Cardiac septum (tissue), 1 donor: ENCODE data around the gene ACSL1. TPM values are rescaled to one million over a fixed set of nuclear protein-coding genes. Genes with fewer than 3 reads are reported as not detected.
"Not testable (repeated sequence)": the region's sequence is repeated elsewhere in the genome, so short reads cannot be mapped to it uniquely, and the experiment has no call there.

Experiments
- DNase-seq: peaks from one replicate; pipeline ENCODE4 v3.0.0-alpha.2; 2020; ENCODE audit warnings: low spot score
- intact Hi-C: fragments of 100-400 bp; cut with DNase I; formaldehyde crosslinking; loops from one replicate; pipeline ENCODE4 v1.14.0; 2022
- total RNA-seq: library from RNA; stranded (reverse); fragmentation: NEBNext Ultra II Directional; extraction: Animal tissue kit (Norgen Biotek cat#: 25700); gene quantifications from one replicate; pipeline ENCODE4 v1.2.1, GENCODE V29; 2021
- donor health status: DM: no; HTN: no; CAD: no.

ACSL1 gene
- total RNA-seq, 1 donor from 2014 or later, result 98.6 TPM

DNA sequence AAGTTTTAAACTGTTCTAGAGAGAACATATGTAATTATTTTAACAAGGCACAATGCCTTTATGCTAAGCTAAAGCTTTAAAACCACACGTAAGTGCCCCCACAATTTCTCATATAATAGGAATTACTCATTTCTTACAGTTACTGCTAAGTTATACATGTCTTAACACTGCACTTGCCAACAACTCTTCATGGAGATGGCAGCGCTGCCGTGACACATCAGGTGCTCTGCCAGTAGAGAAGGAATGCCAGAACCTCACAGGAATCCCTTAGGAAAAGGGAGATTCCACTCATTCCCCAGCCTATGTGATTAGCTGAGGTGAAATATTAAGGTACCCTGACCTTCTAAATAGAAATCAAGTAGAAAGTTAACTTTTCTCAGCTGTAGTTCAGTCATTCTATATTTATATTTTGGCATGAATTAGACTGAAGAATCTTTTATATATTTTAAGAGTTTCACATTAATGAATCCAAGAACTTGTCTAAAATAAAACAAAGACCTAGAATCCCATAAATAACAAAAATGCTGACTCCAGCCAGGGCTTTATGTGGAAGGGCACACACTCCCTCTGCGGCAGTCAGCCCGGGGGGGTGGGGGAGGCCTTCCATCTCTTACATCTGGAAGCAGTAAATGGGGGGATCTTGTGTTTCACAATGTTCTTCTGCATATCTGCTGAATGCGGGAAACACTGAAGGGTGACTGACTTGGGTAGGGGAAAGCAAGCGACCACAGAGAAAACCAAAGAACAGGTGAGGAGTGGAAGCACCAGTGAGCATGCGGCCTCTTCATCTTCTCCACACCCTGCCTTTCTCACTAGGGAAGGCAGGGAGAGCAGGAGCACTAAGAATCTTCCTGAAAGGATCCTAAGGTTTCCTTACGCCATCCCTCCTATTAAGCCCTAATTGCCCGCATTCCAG, 23.7 kb downstream of the ACSL1 start:
- intact Hi-C loops, result no loop called here
- DNase-seq, result no peak

DNA sequence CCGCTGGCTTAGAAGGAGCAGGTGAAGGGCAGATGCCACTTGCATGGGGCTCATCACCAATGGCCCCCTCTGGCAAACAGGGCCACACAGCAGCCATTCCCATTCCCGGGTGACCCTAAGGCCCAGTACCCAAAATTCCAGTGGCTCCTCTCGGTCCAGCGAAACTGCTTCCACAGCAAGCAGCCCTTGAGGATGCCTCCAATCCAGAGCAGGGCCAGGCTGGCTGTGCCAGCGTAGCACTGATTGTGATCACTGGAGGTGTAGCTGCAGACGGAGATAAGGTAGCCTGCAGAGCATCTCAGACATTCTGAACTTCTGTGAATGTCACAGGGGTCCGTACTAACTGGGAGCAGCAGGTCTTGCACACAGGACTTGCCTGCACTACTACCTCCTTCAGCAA, 27.3 kb downstream of the ACSL1 start:
- no peak for DNase-seq
- intact Hi-C loops, result no loop called here

DNA sequence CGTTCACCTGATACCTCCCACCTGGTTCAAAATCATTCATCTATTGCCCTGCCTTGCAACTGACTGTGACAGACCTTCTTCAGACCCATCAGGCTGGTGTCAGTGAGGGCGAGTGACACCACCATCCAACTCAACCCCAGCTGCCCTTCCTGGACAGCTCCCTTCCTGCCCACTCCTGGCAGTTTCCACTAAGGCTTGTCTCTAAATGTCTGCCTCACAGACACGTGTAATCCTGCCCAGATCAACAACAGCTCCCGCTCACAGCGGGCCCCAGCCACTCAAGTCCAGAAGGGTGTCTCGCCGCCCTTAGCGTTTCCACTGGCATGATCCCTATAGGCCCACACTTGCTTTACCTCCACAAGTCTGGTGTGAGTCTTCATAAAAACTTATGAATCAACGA, 28.9 kb downstream of the ACSL1 start:
- no peak for DNase-seq

DNA sequence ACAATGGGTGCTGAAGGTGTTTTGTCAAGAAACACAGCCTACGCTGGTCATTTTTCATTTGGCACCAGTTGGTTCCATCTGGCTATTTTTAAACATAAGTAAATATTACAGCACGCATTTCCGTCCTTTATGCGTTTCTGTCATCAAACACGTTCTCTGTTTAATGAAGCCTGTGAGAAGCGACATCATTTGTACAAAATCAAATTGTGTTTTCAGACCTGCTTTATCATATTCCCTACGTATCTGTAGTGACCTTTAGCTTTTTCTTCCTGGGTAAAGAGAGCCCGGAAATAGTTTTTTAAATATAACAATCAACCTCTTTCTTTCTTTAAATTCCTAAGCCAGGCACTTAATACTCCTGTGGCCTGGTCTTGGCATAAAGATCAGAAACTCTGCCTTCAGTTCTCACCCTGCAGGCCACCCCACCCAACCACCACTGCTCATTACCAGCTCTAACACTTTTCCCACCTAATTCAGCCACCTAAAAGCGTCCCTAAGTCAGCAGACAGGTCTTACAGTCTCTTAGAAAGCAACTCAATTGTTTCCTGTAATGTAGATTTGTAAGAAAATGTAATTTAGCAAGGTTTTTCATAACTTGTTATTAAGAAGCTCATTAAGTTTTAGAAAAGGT, 30.4 kb downstream of the ACSL1 start:
- no peak for DNase-seq
- intact Hi-C loops, result no loop called here

More for the DNA sequence above, 28.9 kb downstream of the ACSL1 start:
- intact Hi-C loops, result no loop called here

DNA sequence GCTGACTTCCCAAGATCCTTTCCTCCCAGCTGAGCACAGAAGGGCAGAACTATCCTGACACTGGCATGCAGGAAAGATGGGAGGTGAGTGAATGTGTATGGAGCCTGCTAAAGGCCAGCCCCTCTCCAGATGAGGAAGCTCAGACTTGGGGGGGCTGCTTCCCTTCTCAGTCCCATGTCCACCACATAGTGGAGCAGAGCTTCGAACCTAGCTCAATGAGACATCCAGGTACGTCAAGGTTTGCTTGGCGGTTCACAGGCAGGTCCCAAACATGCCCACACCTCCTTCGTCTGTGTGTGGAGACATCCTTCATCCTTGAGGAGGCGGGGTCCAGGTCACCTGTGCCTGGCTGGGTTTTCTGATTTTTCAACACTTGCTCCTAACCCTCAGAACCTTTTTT, 31.3 kb downstream of the ACSL1 start:
- intact Hi-C loops, result no loop called here
- no peak for DNase-seq

DNA sequence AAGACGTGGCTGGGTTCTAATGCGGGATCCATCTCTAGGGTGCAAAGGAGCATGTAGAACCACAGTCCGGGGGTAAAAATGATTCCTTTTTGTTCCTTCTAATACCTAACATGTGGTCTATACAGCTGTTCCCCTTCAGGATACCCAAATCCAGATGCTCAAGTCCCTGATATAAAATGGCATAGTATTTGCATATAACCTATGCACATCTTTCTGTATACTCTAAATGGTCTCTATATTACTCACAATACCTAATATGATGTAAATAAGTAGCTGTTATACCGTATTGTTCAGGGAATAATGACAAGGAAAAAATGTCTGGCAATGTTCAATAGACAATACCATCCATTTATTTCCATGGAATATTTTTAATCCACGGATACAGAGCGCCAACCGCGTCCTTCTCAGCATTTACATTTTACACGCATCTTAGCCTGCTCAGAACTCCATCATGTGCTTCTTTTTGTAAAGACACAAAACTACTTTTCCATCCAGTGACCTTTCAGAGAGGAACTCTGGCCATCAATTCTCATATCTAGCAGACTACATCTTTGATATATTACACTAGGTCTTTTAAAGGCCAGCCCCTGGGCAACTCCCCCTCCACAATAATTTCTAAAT, 31.9 kb downstream of the ACSL1 start:
- intact Hi-C loops, result no loop called here
- DNase-seq, result no peak

DNA sequence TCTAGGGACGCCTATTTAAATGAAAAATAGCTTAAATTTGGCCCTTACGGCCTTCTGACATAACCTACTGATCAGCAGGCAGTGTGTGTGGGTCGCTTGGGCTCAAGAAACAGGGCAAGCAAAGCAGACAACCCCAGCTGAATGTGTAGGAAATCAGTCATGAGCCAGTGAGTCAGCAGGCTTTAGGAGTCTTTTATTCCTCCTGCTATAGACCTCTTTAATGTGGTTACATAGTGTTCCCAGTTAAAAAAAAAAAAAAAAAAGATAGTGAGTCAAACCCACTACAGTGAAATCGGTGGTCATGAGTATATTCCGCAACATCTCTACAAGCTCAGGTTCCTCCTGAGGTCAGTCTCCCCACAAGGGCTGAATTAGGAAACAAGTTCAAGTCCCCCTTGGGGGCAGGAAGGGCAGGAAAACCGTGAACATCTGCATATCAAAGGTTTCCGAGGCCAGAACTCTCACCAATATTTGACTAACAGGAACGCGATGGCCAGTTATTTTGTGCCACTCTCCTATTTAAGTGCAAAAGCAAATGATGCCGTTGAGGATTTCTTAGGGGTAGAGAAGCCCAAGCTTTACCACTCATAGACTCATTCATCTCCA, 32.7 kb downstream of the ACSL1 start:
- no peak for DNase-seq
- intact Hi-C loops, result no loop called here

DNA sequence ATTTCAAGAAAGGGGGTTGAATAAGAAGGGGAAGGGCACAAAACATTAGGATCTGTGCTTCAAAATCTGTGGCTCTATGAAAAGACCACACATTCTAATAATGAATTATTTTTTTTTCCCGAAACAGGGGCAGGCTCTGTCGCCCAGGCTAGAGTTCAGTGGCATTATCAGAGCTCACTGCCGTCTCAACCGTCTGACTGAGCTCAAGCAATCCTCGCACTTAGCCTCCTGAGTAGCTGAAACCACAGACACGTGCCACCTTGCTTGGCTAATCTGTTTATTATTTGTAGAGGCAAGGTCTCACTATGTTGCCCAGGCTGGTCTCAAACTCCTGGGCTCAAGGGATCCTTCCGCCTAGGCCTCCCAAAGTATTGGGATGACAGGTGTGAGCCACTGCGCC, 33.4 kb downstream of the ACSL1 start:
- DNase-seq, result no peak

DNA sequence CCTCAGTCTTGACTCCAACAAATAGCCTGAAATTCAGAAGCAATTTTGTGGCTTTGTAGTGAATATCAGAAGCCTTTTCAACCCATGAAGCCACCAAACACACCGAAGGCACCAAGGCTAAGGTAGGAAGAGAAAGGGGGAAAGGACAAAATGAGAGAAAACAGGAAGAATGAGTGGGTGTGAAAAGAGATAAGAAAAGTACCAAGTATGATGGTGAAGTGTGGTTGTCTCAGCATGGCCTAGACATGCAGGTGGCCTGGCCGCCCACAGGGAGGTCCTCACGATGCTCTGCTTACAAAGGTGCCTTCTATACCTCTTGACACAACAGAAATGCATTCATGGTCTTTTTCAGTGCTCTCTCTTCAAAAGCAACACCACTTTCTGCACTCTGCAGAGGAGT, 34.9 kb downstream of the ACSL1 start:
- intact Hi-C loops, result no loop called here
- DNase-seq, result no peak

More for the DNA sequence above, 33.4 kb downstream of the ACSL1 start:
- intact Hi-C loops, result no loop called here

DNA sequence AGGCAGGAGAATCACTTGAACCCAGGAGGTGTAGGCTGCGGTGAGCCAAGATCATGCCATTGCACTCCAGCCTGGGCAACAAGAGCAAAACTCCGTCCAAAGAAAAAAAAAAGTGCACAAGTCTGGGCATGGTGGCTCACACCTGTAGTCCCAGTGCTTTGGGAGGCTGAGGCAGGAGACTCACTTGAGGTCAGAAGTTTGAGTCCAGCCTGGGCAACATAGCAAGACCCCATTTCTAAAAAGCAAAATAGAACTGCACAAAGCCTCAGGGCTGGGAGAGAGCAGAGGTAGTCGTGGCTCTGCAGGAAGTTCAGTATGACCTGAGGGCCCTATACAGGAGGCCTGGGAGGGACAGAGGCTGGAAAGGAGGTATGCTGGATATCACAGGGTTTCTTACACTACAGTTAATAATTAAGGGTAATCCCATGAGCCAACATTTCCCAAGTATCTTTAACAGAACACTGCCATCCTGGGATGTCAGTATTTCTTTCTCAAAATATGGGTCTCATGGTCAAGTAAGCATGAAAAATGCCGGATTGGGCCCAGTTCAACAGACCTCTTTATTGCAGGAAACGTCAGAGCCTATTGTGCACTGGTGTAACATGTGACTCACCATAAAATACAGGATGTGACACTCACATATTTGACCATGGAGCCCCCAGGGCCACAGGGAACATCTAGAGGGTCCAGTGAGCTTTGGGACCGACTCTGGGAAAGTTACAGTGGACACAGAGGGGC, 37.8 kb downstream of the ACSL1 start:
- DNase-seq, result no peak
- intact Hi-C loops, result no loop called here

DNA sequence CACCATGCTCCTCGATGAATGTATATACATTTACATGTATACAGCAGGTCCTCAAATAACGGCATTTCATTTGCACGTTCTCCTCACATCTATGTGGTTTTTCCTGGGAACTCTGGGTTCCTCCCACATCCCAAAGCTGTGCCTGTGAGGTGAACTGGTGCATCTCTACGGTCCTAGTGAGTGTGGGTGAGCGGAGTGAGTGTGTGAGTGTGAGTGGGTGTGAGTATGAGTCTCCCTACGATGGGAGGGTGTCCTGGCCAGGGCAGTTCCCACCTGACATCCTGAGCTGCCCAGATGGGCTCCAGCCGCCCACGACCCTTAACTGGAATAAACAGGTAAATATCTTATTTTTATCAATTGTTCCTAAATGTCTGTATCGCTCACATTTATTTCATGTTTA, 40.0 kb downstream of the ACSL1 start:
- intact Hi-C loops, result no loop called here
- DNase-seq, result no peak

DNA sequence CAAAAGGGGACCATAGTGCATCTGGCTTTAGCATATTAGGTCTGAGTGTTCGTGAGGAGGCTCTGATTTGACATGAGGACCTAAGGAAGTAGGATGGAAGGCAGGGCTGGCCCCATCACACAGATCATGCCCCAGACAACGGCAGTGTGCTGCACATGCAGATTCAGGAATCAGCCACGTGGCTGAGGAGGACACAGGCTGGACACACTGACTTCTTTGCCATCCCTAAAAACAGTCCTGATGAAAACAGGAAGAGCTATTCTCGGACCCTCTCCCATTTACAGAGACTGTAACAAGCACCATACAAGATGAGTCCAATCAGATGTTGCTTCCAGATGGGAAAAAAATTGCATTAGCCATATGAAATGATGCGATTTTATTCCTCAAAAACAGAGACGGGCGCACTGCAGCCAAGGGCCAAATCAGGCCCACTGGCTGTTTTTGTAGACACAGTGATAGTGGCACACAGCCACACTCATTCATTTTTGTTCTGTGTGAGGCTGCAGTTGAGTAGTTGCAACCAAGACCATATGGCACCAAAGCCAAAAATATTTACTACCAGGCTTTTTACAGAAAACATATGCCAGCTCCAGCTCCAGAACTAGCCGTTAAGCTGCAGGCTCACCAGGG, 41.0 kb downstream of the ACSL1 start:
- no peak for DNase-seq
- intact Hi-C loops, result no loop called here

DNA sequence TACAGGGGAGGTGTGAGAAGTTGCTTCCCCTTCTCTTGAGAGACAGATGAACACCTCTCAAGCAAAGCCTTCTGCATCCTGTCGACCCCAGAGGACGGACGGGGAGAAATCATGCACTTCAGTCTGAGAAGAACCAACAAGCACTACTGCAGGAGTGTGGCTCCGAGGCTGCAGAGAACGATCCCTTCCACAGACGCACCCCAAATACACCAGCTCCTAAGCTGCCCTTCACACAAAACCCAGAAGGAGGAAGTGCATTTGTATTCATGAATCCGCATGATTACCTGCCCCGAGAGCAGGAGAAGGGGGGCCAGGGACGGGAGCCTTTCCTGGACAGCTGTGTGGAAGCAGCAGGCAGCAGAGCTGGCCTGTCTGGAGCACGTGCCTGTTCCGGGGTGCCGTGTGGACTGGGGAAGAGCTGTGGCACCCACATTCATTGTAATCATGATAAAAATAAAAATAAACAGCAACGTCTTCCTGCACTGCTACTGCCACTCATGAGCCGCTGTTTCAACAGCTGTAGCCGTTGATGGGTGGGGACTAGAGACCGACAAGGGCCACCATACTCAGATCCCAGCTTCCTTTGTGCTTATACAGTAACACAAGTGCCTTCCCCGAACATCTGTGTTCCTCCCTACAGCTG, 42.9 kb downstream of the ACSL1 start:
- no peak for DNase-seq

DNA sequence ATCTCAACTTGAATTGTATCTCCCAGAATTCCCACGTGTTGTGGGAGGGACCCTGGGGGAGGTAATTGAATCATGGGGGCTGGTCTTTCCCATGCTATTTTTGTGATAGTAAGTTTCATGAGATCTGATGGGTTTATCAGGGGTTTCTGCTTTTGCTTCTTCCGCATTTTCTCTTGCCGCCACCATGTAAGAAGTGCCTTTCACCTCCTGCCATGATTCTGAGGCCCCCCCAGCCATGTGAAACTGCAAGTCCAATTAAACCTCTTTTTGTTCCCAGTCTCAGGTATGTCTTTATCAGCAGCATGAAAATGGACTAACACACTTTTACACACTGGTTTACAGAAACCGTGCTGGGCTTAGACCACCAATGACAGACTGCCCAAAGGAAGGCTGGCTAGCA, 46.6 kb downstream of the ACSL1 start:
- intact Hi-C loops, DNase-seq: not testable (repeated sequence)

More for the DNA sequence above, 42.9 kb downstream of the ACSL1 start:
- intact Hi-C loops, result no loop called here

DNA sequence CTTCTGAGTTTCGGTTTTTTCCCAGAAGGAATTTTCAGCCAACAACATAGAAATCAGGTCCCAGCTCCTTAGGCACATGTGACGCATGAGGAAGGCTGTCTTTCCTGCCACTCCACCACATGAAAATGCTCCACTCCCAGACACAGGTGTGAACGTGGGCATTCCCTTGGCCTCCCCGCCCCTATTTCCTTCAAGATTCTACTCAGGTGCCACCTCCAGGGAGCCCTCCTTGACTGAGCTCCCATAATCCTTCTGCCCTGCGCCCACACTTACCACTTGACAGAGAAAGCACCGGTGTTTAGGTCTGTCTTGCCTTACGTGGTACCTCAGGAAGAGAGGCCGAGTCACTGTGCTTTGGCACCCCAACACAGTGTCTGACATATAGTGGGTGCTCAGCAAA, 47.4 kb downstream of the ACSL1 start:
- intact Hi-C loops, result no loop called here
- no peak for DNase-seq

DNA sequence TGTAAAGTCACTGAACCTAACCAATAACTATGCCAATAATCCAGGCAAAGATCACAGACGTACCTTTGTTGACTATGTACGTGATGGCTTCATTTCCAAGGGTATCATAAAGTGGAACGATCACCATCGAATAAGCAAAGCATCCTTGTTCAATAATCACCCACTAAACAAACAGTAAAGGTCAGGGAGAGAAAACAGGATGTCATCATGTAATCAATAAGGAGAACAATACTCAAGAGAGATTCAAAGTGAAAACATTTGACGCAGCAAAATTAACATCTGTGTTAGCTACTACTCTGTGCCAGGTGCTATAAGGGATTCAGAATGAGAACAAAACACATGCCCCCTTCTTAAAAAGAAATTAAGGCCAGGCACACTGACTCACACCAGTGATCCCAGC, 48.9 kb downstream of the ACSL1 start:
- intact Hi-C loops, result no loop called here
- DNase-seq, result no peak

DNA sequence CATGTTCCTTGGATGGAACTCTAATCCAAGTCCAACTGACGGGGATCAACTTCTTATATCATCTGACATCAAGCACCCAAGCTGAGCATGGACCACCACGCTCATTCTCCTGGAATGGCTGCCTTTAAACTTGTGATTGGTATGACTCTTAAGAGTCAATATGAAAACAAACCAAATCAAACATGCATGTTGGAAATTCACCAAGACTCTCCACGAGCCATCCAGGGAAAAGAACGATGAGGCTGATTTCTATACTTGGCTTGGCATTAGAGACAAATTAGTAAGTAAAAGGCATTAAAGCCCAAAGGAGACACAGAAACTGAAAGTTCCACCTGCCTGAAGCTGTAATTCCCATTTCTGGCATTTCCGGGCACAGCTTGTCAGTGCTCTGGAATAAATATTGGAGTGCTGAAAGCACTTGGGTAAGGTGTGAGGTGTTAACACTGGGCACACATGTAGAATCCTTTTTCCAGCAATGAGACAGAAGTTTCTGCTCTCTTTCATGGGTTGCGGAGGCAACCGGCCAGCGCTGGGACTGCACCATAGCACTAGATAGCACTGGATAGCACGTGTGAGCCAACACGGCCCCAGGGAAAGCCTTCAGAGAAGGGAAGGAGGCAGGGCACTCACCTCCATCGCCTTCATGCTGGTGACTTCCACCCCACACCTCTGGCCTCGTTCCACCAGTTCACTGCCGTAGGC, 49.8 kb downstream of the ACSL1 start:
- no peak for DNase-seq

DNA sequence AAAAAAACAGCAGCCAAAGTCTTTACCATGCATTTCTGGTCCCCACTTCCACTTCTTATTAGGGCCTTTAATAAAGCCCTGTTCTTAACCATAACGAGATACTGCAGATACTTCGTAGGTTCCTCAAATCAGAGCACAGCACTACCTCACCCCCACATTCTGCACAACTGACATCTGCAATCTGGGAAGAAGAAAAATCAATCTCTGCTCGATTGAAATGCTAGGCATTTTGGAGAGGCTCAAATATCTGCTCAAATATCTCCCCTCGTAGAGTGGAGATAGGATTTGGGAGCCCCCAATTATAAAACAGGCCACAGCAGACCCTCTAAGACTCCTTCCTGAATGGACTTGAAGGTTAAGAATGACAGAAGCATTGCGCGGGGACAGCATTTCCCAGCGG, 51.6 kb downstream of the ACSL1 start:
- intact Hi-C loops, result no loop called here
- no peak for DNase-seq

More for the DNA sequence above, 49.8 kb downstream of the ACSL1 start:
- intact Hi-C loops, result no loop called here
